MCF 10A (cell line): ENCODE data around the gene JSRP1. TPM values are rescaled to one million over a fixed set of nuclear protein-coding genes. Genes with fewer than 3 reads are reported as not detected.

Experiments used
- Bru-seq: library from RNA; stranded (reverse); fragments of 400-500 nt; gene quantifications from one replicate; lab custom pipeline; 2021; lab: Mats Ljungman, UMichigan
- BruChase-seq, 2 experiments: library from RNA; stranded (reverse); fragments of 400-500 nt; gene quantifications; one replicate each; lab custom pipeline; 2021; lab: Mats Ljungman, UMichigan
- BruUV-seq: library from RNA; stranded (reverse); fragments of 400-500 nt; replicated peaks from 2 replicates; lab custom pipeline; 2021; lab: Mats Ljungman, UMichigan
- CTCF ChIA-PET: fragments of 300-600 bp; sonication (Branson Sonifier 250); formaldehyde crosslinking; extraction: SDS; loops from one replicate; lab custom pipeline; 2021; ENCODE audit warnings: antibody characterized with exemption, inconsistent platforms; lab: Yijun Ruan, JAX
- POLR2A ChIA-PET: fragments of 300-600, 350-650 bp; sonication (Branson Sonifier 250); formaldehyde crosslinking; extraction: SDS; loops from one replicate; lab custom pipeline; 2020; ENCODE audit warnings: antibody characterized with exemption, inconsistent platforms; lab: Yijun Ruan, JAX
- DNase-seq: peaks from one replicate; pipeline ENCODE4 v3.0.0-alpha.2; 2018; ENCODE audit not compliant: unreplicated experiment
- H3K27ac Mint-ChIP-seq: one replicate; pipeline ENCODE4 v1.8.0; 2022; ENCODE audit warnings: mild to moderate bottlenecking, low read depth, mixed read lengths; ENCODE audit not compliant: unreplicated experiment
- H3K27me3 Mint-ChIP-seq: one replicate; pipeline ENCODE4 v1.8.0; 2022; ENCODE audit warnings: mixed read lengths; ENCODE audit not compliant: insufficient read depth, unreplicated experiment
- H3K36me3 Mint-ChIP-seq: one replicate; pipeline ENCODE4 v1.8.0; 2022; ENCODE audit warnings: mild to moderate bottlenecking, moderate library complexity, mixed read lengths; ENCODE audit not compliant: insufficient read depth, unreplicated experiment
- H3K4me1 Mint-ChIP-seq: one replicate; pipeline ENCODE4 v1.8.0; 2022; ENCODE audit warnings: mixed read lengths; ENCODE audit not compliant: insufficient read depth, unreplicated experiment
- H3K4me3 Mint-ChIP-seq: one replicate; pipeline ENCODE4 v1.8.0; 2022; ENCODE audit warnings: mild to moderate bottlenecking, moderate library complexity, mixed read lengths; ENCODE audit not compliant: unreplicated experiment
- H3K9me3 Mint-ChIP-seq: one replicate; pipeline ENCODE4 v1.8.0; 2022; ENCODE audit warnings: mixed read lengths; ENCODE audit not compliant: unreplicated experiment
- intact Hi-C: fragments of 100-400 bp; cut with micrococcal nuclease; formaldehyde crosslinking; loops from 2 replicates; pipeline ENCODE4 v1.14.1; 2022
- long read RNA-seq: library from polyadenylated mRNA; stranded (forward); transcript quantifications from one replicate; pipeline ENCODE4 v2.0.0, GENCODE V29; 2022
- total RNA-seq: library from RNA; stranded (reverse); gene quantifications from 2 replicates; pipeline ENCODE4 v1.2.3, GENCODE V29; 2022
- TF ChIP-seq, protein P1 (sequence below): fragments of 200-600 bp; IDR thresholded peaks from one replicate; pipeline ENCODE4 v1.8.0; 2022; ENCODE audit warnings: antibody characterized with exemption, mild to moderate bottlenecking; ENCODE audit not compliant: unreplicated experiment

The JSRP1 gene
- total RNA-seq = 0.37 and 0.49 TPM in 2 replicates
- Bru-seq, nascent RNA = not detected
- BruChase-seq, experiment 1, labeled RNA remaining after a 6-hour chase = not detected
- BruChase-seq, experiment 2, labeled RNA remaining after a 2-hour chase = not detected
- long read RNA-seq = 0 reads

- no TSS peak for BruUV-seq
- POLR2A ChIA-PET = interaction anchor here (1.0 kb wide), 1 partner anchor 17 kb away, joined by 4 read pairs; no protein-coding TSS in a partner anchor
- CTCF ChIA-PET = no interaction called here
- H3K4me3 Mint-ChIP-seq = no peak within 1 kb of the TSS
- no peaks in the 10 kb centered on the region for H3K9me3 Mint-ChIP-seq
- H3K27ac Mint-ChIP-seq = no peak within 1 kb of the TSS
- intact Hi-C loops = no loop called here
- H3K4me1 Mint-ChIP-seq = peaks cover 6% of the 10 kb centered on the region
- no peaks in the 10 kb centered on the region for H3K27me3 Mint-ChIP-seq
- TF ChIP-seq, protein P1, sequence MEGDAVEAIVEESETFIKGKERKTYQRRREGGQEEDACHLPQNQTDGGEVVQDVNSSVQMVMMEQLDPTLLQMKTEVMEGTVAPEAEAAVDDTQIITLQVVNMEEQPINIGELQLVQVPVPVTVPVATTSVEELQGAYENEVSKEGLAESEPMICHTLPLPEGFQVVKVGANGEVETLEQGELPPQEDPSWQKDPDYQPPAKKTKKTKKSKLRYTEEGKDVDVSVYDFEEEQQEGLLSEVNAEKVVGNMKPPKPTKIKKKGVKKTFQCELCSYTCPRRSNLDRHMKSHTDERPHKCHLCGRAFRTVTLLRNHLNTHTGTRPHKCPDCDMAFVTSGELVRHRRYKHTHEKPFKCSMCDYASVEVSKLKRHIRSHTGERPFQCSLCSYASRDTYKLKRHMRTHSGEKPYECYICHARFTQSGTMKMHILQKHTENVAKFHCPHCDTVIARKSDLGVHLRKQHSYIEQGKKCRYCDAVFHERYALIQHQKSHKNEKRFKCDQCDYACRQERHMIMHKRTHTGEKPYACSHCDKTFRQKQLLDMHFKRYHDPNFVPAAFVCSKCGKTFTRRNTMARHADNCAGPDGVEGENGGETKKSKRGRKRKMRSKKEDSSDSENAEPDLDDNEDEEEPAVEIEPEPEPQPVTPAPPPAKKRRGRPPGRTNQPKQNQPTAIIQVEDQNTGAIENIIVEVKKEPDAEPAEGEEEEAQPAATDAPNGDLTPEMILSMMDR = no peak
- no peak for DNase-seq
- no peaks in the 10 kb centered on the region for H3K36me3 Mint-ChIP-seq
Measured at GRCh38 chr19:2255982-2256685, at the start of gene JSRP1. Gene JSRP1, minus strand, starts transcription at chr19:2256417. Its CDS starts 1,103 bp downstream, at chr19:2255314.

- peaks cover 5% of the 10 kb centered on the region for H3K4me1 Mint-ChIP-seq
- ChIA-PET CTCF (no interaction called here), POLR2A (interaction anchor here (0.6 kb wide), 1 partner anchor 8 kb away, joined by 4 read pairs; no protein-coding TSS in a partner anchor)
Measured at GRCh38 chr19:2305452-2306280, 49.4 kb upstream of the JSRP1 start.

GRCh38 chr19:2303211-2303798, 47.1 kb upstream of the JSRP1 start:
- ChIA-PET CTCF (no interaction called here), POLR2A (no interaction called here)
- H3K27ac Mint-ChIP-seq = no peak overlapping the region
- H3K4me3 Mint-ChIP-seq = no peak overlapping the region
- no peaks in the 10 kb centered on the region for H3K4me1 Mint-ChIP-seq
- BruUV-seq = no TSS peak
- TF ChIP-seq, protein P1 = no peak
- intact Hi-C loops = no loop called here
- no peaks in the 10 kb centered on the region for H3K9me3 Mint-ChIP-seq
- peaks cover 2% of the 10 kb centered on the region for H3K27me3 Mint-ChIP-seq
- H3K36me3 Mint-ChIP-seq = no peaks in the 10 kb centered on the region
- no peak for DNase-seq

More at GRCh38 chr19:2305452-2306280, 49.4 kb upstream of the JSRP1 start:
- Mint-ChIP-seq H3K9me3 (no peaks in the 10 kb centered on the region), H3K4me3 (no peak overlapping the region), H3K27me3 (peaks cover 16% of the 10 kb centered on the region), H3K36me3 (no peaks in the 10 kb centered on the region), H3K27ac (no peak overlapping the region)
- no TSS peak for BruUV-seq
- TF ChIP-seq, protein P1 = no peak
- intact Hi-C loops = no loop called here
- DNase-seq = no peak
